ENCODE data around the gene SLC22A1. TPM values are rescaled to one million over a fixed set of nuclear protein-coding genes. Genes with fewer than 3 reads are reported as not detected.

The SLC22A1 gene
- not detected in 2 replicates for total RNA-seq (2014; rRNA removed; shearing (Covaris generic); ENCODE audit: low replicate concordance)

DNA sequence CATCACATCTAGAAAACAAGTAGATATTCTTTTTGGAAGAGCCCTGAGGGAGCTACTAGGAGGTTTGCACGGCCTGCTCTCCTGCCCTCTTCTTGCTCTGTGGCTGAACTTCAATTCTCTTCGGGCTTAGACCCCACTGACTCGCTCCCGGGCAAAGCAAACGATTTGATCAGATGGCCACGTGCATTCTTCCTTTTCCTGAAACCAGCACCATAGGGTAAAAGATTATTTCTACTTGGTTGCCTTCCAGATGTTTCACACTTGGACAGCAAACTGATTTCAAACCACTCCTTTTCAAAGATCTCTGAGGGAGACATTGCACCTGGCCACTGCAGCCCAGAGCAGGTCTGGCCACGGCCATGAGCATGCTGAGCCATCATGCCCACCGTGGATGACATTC is at the start of gene SLC22A1:
TSS of gene SLC22A1 (plus strand) at position 258 of the 400 bp plus-strand sequence. CDS start at position 379, 121 bp downstream.
- in situ Hi-C loops (cut with HindIII; ENCODE audit: low pct_unique_long_range_greater_than_20kb, low sequenced_read_pairs): no loop called here
- DNase-seq (ENCODE audit: low read depth): no peak

DNA sequence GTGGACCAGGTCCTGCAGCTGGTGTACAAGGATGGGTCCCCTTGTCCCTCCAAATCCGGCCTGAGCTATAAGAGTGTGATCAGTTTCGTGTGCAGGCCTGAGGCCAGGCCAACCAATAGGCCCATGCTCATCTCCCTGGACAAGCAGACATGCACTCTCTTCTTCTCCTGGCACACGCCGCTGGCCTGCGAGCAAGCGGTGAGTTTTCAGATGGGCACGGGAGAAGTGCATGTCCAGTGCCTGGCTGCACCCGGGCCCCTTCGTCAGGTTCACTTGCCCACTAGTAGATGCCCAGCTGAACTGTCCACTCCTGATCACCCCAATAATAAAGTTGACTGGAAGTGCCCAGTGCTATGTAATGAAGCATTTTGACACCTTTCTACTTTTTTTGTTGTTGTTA is 48.3 kb upstream of the SLC22A1 start:
- DNase-seq (ENCODE audit: low read depth): no peak
- in situ Hi-C loops (cut with HindIII; ENCODE audit: low pct_unique_long_range_greater_than_20kb, low sequenced_read_pairs): no loop called here

DNA sequence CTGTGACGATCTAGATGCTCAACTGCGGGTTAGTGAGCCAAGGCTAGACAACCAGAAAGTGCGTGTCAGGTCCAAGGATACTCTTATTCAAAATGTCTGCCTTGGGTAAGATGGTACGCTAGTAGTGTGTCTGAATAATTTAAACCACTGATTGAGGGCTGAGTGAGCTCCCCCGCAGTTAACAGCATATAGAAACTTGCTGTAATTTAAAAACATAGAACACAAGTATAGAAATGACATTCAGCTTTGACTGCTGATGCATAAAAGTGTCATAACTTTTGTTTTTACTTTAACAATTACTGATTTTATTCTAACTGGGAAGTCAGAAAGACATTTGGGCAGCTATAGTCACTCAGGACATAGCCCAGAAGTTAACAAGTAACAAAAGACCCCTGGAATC is 45.6 kb upstream of the SLC22A1 start:
- in situ Hi-C loops (cut with HindIII; ENCODE audit: low pct_unique_long_range_greater_than_20kb, low sequenced_read_pairs): no loop called here
- no peak for DNase-seq (ENCODE audit: low read depth)

DNA sequence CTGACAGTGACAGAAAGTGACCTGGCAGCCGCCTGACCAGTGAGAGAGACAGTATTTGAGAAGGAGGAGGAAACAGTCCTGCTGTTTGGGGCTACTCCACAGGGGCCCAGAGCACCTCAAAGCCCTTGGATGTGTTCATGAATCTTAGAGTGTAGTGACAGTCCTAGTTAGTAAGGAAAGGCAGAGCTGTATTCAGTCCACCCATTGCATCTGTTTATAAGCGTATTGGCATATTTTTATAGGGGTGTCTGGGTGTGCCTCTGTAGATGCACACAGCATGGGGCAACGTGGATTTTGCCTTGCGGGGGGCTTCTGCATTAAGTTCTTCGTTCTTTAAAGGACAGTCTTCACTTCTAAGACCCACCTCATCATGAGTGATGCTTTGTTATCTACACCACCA is 44.6 kb upstream of the SLC22A1 start:
- DNase-seq (ENCODE audit: low read depth): no peak
- in situ Hi-C loops (cut with HindIII; ENCODE audit: low pct_unique_long_range_greater_than_20kb, low sequenced_read_pairs): no loop called here

DNA sequence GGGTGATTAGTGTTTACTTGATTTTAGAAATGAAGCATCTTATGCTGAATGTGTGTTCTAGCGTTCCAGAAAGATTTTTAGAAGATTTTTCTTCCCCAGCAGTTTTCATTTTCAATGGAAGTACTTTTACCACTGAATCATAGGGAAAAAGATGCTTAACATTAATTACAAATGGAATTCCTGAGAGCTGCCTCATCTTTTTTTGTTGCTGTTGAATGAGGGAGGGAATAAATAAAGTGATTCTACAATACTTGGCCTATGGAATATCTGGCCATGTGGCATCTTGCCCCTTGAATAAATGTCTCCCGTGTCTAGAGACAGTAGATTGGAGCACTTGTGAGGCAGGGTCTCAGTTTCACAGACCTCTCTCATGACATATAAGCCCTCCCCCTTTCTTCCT is 44.1 kb upstream of the SLC22A1 start:
- DNase-seq (ENCODE audit: low read depth): no peak
- in situ Hi-C loops (cut with HindIII; ENCODE audit: low pct_unique_long_range_greater_than_20kb, low sequenced_read_pairs): no loop called here

DNA sequence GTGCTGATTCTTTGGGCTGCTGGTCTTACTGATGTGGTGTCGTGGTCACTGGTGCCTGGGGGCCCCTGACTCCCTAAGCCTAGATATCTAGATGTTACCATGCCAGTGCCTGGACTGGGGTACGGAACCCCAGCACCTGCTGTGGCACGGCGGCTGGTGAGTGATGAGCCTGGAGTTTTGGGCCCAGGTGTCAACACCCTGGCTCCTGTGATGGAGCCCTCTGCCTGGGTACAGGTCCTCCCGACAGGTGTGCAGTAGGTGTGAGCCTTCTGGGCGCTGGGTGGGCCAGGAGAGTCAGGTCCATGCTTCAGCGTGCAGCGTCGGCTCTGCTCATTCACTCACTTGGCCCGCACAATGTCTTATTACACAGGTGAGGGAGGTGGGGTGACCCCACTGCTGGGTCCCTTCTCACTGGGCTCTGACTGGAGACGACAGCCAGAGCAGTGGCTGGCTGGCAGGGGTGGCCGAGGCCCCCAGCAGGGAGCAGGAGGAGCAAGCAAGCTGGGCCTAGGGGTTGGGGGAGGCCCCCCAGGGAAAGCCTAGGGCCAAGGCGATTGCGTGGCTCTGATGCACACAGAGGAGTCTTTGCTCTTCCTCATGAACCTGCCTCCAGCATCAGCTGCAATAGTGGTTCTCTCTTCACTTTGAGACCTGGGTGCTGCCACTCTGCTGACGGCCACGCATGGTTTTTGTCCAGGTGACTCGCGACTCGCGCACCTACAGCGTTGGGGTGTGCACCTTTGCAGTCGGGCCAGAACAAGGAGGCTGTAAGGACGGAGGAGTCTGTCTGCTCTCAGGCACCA is 42.5 kb upstream of the SLC22A1 start:
- DNase-seq (ENCODE audit: low read depth): no peak
- in situ Hi-C loops (cut with HindIII; ENCODE audit: low pct_unique_long_range_greater_than_20kb, low sequenced_read_pairs): no loop called here

DNA sequence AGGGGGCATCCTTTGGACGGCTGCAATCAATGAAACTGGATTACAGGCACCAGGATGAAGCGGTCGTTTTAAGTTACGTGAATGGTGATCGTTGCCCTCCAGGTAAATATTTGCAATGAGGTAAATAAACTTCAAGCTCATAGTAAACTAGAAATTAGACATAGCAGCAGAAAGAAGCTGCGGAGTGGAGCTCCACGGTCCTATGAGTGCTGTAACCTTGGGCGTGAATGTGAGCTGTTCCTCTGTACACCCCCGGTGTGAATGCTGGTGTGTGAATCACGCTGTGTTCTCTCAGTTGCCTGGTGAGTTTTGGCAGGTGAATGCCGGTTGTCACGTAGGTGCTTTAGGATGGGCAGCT is 42.0 kb upstream of the SLC22A1 start:
- DNase-seq (ENCODE audit: low read depth): no peak
- in situ Hi-C loops (cut with HindIII; ENCODE audit: low pct_unique_long_range_greater_than_20kb, low sequenced_read_pairs): no loop called here

DNA sequence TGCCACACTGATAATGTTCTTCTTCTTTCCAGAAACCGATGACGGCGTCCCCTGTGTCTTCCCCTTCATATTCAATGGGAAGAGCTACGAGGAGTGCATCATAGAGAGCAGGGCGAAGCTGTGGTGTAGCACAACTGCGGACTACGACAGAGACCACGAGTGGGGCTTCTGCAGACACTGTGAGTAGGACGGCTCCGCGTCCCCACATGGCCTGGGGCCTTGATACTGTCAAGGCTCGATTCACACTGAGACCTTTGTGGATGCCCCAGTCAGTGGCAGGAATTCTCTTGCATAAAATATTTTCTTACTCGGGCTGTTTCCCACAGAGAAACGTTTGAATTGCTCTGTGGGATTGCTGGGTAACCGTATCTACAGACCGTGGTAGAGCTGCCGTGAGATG is 41.5 kb upstream of the SLC22A1 start:
- DNase-seq (ENCODE audit: low read depth): no peak
- in situ Hi-C loops (cut with HindIII; ENCODE audit: low pct_unique_long_range_greater_than_20kb, low sequenced_read_pairs): no loop called here

DNA sequence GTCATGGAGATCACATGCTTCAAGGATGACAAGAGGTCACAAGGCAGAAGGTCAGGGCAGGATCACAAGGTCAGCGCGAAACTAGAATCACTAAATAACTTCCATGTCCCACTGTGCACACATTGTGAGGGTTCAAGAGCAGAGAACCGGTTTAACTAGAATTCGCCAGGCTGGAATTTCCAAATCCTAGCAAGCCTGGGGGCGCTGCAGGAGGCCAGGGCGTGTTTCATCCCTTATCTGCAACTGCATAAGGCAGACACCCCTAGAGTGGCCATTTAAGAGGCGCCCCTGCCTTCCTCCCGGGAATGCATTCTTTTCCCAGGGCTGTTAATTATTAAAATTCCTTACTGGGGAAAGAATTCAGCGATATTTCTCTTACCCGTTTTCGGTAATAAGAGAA is 40.2 kb upstream of the SLC22A1 start:
- DNase-seq (ENCODE audit: low read depth): no peak
- in situ Hi-C loops (cut with HindIII; ENCODE audit: low pct_unique_long_range_greater_than_20kb, low sequenced_read_pairs): no loop called here

DNA sequence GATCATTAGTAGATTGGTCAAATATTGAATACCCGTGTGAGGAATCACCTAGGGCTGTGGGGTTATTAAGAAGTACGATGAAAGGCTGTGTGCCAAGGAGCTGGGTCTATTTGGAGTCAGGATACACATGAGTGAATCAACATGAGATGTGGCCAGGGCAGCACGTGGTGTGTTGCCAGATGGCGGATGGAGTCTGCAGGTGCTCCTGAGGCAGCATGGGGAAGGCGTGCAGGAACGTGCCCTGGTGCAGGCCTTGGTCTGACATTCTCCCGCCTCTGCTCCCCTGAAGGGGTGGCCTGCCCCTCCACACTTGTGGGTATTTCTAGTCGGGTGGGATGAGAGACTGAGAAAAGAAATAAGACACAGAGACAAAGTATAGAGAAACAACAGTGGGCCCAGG is 39.0 kb upstream of the SLC22A1 start:
- DNase-seq (ENCODE audit: low read depth): no peak
- in situ Hi-C loops (cut with HindIII; ENCODE audit: low pct_unique_long_range_greater_than_20kb, low sequenced_read_pairs): no loop called here

DNA sequence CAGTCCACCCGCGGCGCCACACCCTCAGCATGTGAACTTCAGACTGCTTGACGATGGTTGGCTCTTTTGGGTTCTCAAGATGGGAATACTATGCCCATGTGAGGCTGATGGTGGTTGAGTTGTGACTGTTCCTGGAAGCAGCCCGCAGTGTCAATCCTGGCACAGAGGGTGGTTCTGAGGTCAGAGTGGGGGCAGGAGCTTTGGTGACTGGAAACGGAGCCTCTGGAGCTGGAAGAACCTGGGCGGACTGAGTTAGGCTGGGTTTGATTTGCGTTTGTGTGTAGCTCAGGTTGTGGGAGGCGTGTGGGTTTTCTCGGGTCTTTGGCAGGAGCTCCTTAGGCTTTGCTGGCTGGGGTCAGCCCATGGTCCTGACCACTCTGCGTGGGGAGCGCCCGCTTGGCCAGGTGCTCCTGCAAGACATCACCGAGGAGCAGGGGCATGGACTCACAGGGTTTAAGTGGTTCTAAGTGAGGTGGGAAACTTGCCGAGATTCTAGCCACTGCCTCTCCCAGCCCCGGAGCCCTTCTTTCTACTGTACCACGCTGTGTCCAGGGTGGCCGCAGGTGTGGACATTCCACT is 37.3 kb upstream of the SLC22A1 start:
- no peak for DNase-seq (ENCODE audit: low read depth)
- in situ Hi-C loops (cut with HindIII; ENCODE audit: low pct_unique_long_range_greater_than_20kb, low sequenced_read_pairs): no loop called here

DNA sequence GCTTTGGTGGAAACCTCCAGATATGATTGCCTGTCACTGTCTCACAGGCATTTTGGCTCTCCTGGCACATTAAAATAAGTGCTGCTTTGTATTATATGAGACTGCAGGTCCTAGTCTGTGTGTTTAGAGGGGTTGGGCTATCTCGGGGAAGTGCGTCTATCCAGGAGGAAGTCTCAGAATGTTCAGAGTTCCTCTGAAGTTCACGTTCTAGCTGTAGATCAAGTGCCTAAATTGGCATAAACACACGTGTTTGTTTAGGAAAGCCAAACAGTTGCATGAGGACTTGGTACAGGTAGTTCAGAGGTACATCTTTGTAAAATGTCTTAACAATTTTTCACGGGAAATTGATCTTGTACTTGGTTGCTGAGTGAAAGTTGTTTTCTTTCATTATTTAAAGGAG is 36.4 kb upstream of the SLC22A1 start:
- no peak for DNase-seq (ENCODE audit: low read depth)
- in situ Hi-C loops (cut with HindIII; ENCODE audit: low pct_unique_long_range_greater_than_20kb, low sequenced_read_pairs): no loop called here

DNA sequence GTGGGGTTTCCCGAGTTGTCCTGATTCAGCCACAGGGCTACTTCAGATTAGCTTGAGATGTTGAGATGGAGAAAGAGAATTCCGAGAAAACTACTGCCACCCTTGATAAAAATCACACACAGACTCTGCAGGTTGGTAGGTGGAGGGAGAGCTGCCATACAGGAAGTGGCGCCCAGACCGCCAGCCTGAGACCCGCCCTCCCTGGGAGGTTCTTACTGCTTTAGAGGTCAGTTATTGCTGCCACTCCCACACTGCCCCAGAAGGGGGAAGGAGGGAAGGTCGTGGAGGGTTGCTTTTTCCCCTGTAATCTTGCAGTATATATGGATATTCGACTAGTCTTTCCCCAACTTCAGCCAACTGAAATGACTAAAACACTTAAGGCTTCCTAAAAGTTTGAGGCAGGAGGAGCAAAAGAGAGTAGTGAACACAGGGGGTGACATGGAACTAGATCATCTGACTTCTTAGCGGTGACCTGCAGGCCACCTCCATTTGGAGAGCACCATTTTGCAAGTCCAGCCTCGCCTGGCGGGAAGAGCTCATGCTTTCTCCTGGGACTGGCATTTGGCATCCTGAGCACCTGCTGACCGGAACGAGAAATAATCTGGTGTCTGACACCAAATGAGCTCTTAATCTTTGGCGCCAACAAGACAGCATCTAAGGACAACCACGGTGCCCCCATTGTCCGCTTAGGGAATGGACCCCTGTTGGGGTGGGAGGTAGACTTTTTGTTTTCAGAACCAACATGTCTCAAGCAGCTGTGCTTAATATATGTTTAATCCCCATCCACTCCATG is 35.7 kb upstream of the SLC22A1 start:
- in situ Hi-C loops (cut with HindIII; ENCODE audit: low pct_unique_long_range_greater_than_20kb, low sequenced_read_pairs): no loop called here
- DNase-seq (ENCODE audit: low read depth): no peak

DNA sequence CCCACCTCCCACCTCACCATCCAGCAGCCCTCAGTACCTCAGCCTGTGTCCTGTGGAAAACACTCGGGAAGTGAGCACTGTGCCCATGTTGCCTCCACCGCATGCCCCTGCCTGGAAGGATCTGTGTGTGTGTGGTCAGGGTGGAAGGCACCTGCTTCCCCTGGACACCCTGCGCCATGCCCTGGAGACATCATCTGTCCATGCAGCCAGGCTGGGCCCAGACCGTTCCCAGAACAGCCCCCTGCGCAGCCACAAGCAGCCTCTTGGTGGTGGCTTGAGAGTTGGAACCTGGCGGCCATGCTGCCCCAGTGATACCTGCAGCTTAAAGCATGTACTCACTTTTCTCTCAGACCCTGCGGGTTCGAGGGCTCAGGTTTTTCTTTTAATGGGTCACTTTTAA is 34.9 kb upstream of the SLC22A1 start:
- in situ Hi-C loops (cut with HindIII; ENCODE audit: low pct_unique_long_range_greater_than_20kb, low sequenced_read_pairs): no loop called here
- no peak for DNase-seq (ENCODE audit: low read depth)

DNA sequence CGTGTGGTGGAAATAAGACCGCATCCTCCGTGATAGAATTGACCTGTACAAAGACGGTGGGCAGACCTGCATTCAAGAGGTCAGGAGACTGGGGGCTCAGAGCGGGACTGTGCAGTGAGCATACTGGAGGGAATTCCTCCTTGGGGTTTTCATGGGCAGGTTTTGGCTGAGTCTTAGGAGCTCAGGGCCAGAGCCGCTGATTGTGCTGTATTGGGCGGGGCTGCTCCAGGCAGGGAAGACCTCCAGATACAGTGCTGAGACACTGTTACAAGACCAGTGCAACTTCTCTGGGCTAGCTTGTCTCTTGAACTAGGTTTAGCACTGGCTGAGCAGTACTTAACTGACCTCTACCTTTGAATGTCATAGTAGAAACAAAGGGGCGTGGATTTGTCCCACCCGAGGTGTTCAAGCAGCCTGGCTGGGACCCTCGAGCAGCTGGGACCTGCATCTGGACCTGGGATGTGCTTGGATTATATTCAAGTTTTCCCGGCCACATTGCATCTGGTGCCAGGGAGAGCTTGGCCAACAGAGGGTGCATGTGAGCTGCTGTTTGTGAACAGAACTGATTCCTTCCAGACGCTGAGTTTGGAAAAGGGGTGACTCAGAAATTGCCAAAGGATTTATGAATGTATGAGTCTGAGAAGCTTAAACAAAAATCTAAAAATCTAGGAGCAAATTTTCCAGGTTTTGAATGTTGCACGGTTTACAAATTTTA is 33.4 kb upstream of the SLC22A1 start:
- in situ Hi-C loops (cut with HindIII; ENCODE audit: low pct_unique_long_range_greater_than_20kb, low sequenced_read_pairs): no loop called here
- DNase-seq (ENCODE audit: low read depth): peak; percentile 40

DNA sequence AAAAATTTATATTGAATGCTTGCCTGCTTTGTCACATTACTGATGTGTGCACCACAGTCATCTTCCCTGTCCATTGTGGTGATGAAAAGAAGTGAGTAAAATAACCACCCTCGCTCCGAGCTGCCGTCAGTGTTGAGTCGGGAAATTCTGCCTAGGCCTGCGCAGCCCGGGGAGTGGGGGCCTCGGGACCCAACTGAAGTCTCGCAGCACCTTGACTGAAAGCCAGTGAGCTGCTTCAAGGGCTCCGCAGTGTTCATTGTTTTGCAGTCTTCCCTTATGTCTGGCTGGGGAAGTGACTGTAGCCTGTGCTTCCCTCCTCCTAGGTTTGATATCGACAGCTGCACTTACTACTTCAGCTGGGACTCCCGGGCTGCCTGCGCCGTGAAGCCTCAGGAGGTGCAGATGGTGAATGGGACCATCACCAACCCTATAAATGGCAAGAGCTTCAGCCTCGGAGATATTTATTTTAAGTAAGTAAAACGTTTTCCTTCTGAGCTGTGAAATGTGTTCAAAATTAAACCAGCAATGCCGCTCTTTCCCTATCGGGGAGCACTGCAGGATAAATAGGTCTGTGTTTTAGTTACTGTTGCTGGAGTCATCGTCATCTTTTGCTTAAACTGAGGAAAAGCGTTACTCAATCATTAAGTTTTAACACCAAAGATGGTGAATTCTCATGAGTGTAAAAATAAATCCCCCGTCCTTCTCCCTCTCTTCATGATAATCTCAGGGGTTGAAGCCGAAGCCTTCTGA is 32.7 kb upstream of the SLC22A1 start:
- in situ Hi-C loops (cut with HindIII; ENCODE audit: low pct_unique_long_range_greater_than_20kb, low sequenced_read_pairs): no loop called here
- no peak for DNase-seq (ENCODE audit: low read depth)

DNA sequence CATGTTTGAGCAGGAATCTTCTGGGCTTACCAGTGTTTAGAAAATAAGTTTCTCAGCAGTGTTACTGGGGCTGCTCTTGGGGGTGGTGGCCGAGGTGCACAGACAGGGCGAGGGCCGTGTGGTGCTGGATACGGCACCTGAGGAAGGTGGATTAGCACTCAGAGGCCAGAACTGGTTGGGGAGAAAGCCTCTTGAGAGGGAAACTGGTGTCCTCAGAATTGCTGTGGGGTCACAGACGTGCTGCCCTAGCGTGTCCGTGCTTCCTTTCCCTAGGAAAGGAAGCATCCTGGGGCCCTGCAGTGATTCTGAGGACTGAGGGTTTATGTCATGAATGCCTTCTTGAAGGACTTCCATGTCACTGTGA is 32.1 kb upstream of the SLC22A1 start:
- in situ Hi-C loops (cut with HindIII; ENCODE audit: low pct_unique_long_range_greater_than_20kb, low sequenced_read_pairs): no loop called here
- no peak for DNase-seq (ENCODE audit: low read depth)
